ENCODE data around the gene SMIM41. TPM values are rescaled to one million over a fixed set of nuclear protein-coding genes. Genes with fewer than 3 reads are reported as not detected.

Gene SMIM41
- total and polyA plus RNA-seq, 10 of the 15 experiments (the other 5 are each of a cell fraction or from before 2014, with no cell fraction given), result not detected

DNA sequence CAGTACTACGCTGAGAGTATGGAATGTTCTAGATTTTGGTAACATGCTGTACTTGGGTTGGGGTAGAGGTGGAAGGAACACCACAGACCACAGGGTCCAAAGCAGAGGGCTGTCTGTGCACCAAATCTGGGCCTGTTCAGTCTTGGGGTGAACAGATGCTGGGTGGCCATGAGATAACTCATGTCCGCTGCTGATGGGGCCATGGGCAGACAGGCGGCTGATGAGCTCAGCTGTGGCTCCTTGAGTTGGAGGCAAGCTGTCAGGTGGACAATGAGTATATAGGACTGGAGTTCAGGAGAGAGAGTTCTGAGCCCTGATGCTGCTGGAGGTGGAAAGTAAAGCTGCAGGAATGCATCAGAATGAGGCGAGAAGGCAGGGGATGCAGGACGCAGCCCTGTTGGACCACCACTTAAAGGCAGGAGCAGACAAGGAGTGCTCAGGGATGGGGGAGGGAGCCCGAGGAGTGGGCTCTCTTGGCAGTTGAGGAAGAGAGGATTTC lies 6.2 kb downstream of the SMIM41 start:
- ChIA-PET POLR2A (interaction anchor here (1.0 to 1.2 kb wide), 2 partner anchors 53 to 60 kb away, joined by 4 read pairs; no protein-coding TSS in a partner anchor), CTCF (interaction anchor here (1.0 to 13.1 kb wide), 10 partner anchors 8 to 93 kb away, joined by 3 to 622 read pairs (median 7); partner anchors contain the start of gene ATG101), SMC1A (ENCODE audit: uncharacterized antibody, unreplicated experiment) (interaction anchor here (0.6 to 12.5 kb wide), 4 partner anchors 8 to 237 kb away, joined by 3 to 322 read pairs (median 34); no protein-coding TSS in a partner anchor), RAD21 (ENCODE audit: unreplicated experiment) (interaction anchor here (1.0 to 5.8 kb wide), 3 partner anchors 31 to 59 kb away, joined by 3 to 88 read pairs (median 3); no protein-coding TSS in a partner anchor)
- ATAC-seq (no peak), DNase-seq (ENCODE audit: low read depth, low spot score) (no peak), FAIRE-seq (no peak)
- BruUV-seq (replicated peaks), result no TSS peak
- H3K36me3 ChIP-seq (ENCODE audit: control insufficient read depth in 2 of 2, insufficient read depth in 2 of 2, low read length in 1 of 2), result no peaks in the 10 kb centered on the region
- no peak overlapping the region for H2AFZ ChIP-seq (ENCODE audit: control insufficient read depth, low read depth, low read length)
- peaks cover 22% of the 10 kb centered on the region for H3K4me1 ChIP-seq (ENCODE audit: control insufficient read depth, insufficient read depth, low read length)
- intact Hi-C loops (cut with micrococcal nuclease; ENCODE audit: unreplicated experiment) (no loop called here), in situ Hi-C loops (cut with MboI) (no loop called here)
- WGBS (ENCODE audit: insufficient coverage, insufficient replicate concordance, low lambda C conversion rate, missing lambda C conversion rate), result 50% methylated on average over 6 of the region's 6 CpGs
- H3K79me2 ChIP-seq (ENCODE audit: control insufficient read depth, insufficient read depth, low read length), result no peaks in the 10 kb centered on the region
- H3K27me3 ChIP-seq (replicated peaks in 1 of 2; ENCODE audit: control insufficient read depth in 2 of 2, insufficient read depth in 2 of 2, low read length in 1 of 2), result no peaks in the 10 kb centered on the region; a peak in 1 of 4 replicates
- no peak for TF ChIP-seq CBFB (IDR thresholded peaks at IDR 0.05; ENCODE audit: low read depth)
- no peak for TF ChIP-seq EGR1 (IDR thresholded peaks at IDR 0.05; ENCODE audit: borderline replicate concordance in 1 of 2, low read depth in 2 of 2, low read length in 2 of 2)
- TF ChIP-seq, protein P1, sequence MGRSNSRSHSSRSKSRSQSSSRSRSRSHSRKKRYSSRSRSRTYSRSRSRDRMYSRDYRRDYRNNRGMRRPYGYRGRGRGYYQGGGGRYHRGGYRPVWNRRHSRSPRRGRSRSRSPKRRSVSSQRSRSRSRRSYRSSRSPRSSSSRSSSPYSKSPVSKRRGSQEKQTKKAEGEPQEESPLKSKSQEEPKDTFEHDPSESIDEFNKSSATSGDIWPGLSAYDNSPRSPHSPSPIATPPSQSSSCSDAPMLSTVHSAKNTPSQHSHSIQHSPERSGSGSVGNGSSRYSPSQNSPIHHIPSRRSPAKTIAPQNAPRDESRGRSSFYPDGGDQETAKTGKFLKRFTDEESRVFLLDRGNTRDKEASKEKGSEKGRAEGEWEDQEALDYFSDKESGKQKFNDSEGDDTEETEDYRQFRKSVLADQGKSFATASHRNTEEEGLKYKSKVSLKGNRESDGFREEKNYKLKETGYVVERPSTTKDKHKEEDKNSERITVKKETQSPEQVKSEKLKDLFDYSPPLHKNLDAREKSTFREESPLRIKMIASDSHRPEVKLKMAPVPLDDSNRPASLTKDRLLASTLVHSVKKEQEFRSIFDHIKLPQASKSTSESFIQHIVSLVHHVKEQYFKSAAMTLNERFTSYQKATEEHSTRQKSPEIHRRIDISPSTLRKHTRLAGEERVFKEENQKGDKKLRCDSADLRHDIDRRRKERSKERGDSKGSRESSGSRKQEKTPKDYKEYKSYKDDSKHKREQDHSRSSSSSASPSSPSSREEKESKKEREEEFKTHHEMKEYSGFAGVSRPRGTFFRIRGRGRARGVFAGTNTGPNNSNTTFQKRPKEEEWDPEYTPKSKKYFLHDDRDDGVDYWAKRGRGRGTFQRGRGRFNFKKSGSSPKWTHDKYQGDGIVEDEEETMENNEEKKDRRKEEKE (IDR thresholded peaks at IDR 0.05), result no peak
- TF ChIP-seq YY1 (IDR thresholded peaks at IDR 0.05; ENCODE audit: low read depth, low read length), result no peak
- no peak for TF ChIP-seq NFXL1 (IDR thresholded peaks at IDR 0.05; ENCODE audit: borderline replicate concordance)
- H4K20me1 ChIP-seq (ENCODE audit: control insufficient read depth, insufficient read depth), result no peaks in the 10 kb centered on the region
- no peak overlapping the region for H3K27ac ChIP-seq (ENCODE audit: control insufficient read depth, insufficient read depth)
- no peaks in the 10 kb centered on the region for H3K9me3 ChIP-seq (replicated peaks; ENCODE audit: control insufficient read depth, insufficient read depth, low read length)
- H3K4me3 ChIP-seq, result no peak overlapping the region
- no peak overlapping the region for H3K9ac ChIP-seq (ENCODE audit: control insufficient read depth, insufficient read depth, low read length)
- no peak overlapping the region for H3K4me2 ChIP-seq (ENCODE audit: control insufficient read depth, insufficient read depth)
